ENCODE measurements around the gene TMEM213. TPM values are rescaled to one million over a fixed set of nuclear protein-coding genes. Genes with fewer than 3 reads are reported as not detected.

TMEM213 gene
- total and polyA plus RNA-seq, 2 of the 13 experiments (the other 11 are each of a cell fraction or from before 2014, with no cell fraction given) = not detected

GRCh38 chr7:138752518-138753149 is 45.2 kb upstream of the TMEM213 start (continued):
- TF ChIP-seq HMG20A (CRISPR knock-in tag; IDR thresholded peaks at IDR 0.05; ENCODE audit: borderline replicate concordance) = peak; percentile 88
- no peak for TF ChIP-seq IRX3 (CRISPR knock-in tag; IDR thresholded peaks at IDR 0.05; ENCODE audit: borderline replicate concordance, low read depth)
- TF ChIP-seq ZNF547 (CRISPR knock-in tag; IDR thresholded peaks at IDR 0.05) = no peak
- TF ChIP-seq SNAPC4 (CRISPR knock-in tag; IDR thresholded peaks at IDR 0.05) = no peak
- 0 out of 2 replicates have a peak, but pooled peaks have one; percentile 22 for TF ChIP-seq HOMEZ (CRISPR knock-in tag; IDR thresholded peaks at IDR 0.05; ENCODE audit: low read depth)
- TF ChIP-seq ZNF460 (CRISPR knock-in tag; IDR thresholded peaks at IDR 0.05; ENCODE audit: borderline replicate concordance) = no peak
- no peak for TF ChIP-seq WIZ (CRISPR knock-in tag; IDR thresholded peaks at IDR 0.05)
- TF ChIP-seq, protein P1, sequence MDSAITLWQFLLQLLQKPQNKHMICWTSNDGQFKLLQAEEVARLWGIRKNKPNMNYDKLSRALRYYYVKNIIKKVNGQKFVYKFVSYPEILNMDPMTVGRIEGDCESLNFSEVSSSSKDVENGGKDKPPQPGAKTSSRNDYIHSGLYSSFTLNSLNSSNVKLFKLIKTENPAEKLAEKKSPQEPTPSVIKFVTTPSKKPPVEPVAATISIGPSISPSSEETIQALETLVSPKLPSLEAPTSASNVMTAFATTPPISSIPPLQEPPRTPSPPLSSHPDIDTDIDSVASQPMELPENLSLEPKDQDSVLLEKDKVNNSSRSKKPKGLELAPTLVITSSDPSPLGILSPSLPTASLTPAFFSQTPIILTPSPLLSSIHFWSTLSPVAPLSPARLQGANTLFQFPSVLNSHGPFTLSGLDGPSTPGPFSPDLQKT (CRISPR knock-in tag; IDR thresholded peaks at IDR 0.05; ENCODE audit: borderline replicate concordance) = no peak
- TF ChIP-seq ZNF205 (CRISPR knock-in tag; IDR thresholded peaks at IDR 0.05) = no peak
- no peak for TF ChIP-seq SRF (IDR thresholded peaks at IDR 0.05; ENCODE audit: low read depth, low read length)
- TF ChIP-seq ZBTB21 (CRISPR knock-in tag; IDR thresholded peaks at IDR 0.05) = peak; percentile 72; the same call in 1 of the 2 replicates
- TF ChIP-seq, protein P2, sequence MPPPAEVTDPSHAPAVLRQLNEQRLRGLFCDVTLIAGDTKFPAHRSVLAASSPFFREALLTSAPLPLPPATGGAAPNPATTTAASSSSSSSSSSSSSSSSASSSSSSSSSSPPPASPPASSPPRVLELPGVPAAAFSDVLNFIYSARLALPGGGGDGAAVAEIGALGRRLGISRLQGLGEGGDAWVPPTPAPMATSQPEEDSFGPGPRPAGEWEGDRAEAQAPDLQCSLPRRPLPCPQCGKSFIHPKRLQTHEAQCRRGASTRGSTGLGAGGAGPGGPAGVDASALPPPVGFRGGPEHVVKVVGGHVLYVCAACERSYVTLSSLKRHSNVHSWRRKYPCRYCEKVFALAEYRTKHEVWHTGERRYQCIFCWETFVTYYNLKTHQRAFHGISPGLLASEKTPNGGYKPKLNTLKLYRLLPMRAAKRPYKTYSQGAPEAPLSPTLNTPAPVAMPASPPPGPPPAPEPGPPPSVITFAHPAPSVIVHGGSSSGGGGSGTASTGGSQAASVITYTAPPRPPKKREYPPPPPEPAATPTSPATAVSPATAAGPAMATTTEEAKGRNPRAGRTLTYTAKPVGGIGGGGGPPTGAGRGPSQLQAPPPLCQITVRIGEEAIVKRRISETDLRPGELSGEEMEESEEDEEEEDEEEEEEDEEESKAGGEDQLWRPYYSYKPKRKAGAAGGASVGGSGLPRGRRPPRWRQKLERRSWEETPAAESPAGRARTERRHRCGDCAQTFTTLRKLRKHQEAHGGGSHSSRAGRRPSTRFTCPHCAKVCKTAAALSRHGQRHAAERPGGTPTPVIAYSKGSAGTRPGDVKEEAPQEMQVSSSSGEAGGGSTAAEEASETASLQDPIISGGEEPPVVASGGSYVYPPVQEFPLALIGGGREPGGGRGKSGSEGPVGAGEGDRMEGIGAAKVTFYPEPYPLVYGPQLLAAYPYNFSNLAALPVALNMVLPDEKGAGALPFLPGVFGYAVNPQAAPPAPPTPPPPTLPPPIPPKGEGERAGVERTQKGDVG (CRISPR knock-in tag; IDR thresholded peaks at IDR 0.05; ENCODE audit: borderline replicate concordance) = no peak
- TF ChIP-seq, protein P3, sequence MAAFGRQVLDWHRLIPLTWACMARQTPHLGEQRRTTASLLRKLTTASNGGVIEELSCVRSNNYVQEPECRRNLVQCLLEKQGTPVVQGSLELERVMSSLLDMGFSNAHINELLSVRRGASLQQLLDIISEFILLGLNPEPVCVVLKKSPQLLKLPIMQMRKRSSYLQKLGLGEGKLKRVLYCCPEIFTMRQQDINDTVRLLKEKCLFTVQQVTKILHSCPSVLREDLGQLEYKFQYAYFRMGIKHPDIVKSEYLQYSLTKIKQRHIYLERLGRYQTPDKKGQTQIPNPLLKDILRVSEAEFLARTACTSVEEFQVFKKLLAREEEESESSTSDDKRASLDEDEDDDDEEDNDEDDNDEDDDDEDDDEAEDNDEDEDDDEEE (CRISPR knock-in tag; IDR thresholded peaks at IDR 0.05) = no peak
- 0 out of 2 replicates have a peak, but pooled peaks have one; percentile 23 for TF ChIP-seq ZNF430 (CRISPR knock-in tag; IDR thresholded peaks at IDR 0.05)
- TF ChIP-seq KLF13 (CRISPR knock-in tag; IDR thresholded peaks at IDR 0.05) = no peak
- no peak for TF ChIP-seq CEBPG (CRISPR knock-in tag; IDR thresholded peaks at IDR 0.05)
- peak; percentile 73 for TF ChIP-seq XRCC5 (optimal IDR thresholded peaks at IDR 0.05; ENCODE audit: low read length)
- TF ChIP-seq TBX2 (CRISPR knock-in tag; IDR thresholded peaks at IDR 0.05; ENCODE audit: borderline replicate concordance) = peak; percentile 79

All from HepG2 (cell line).